ENCODE data around the gene SPATA22. TPM values are rescaled to one million over a fixed set of nuclear protein-coding genes. Genes with fewer than 3 reads are reported as not detected.
"Not testable (repeated sequence)": the region's sequence is repeated elsewhere in the genome, so short reads cannot be mapped to it uniquely, and the experiment has no call there.

The SPATA22 gene
- total and polyA plus RNA-seq, 2 donors = 0.33 to 0.46 TPM

DNA sequence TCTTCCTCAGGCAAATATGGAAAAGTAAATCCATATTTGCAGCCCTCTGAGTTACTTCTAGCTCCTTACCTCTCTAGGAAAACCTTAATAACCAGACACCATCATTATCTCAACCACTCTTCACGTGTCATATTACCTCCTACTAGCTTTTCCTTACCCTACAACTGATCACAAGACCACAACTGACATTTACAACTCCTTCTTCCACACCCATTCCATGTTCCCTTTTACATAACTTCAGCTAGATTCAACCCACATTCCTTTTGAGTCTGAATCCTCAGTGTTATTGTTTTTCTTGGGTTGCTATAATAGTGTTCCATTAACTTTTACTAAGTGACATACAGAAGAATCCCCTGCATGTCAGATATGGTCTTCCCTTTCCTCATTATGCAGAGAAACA lies 33.3 kb downstream of the SPATA22 start:
- whole genome bisulfite sequencing = 81% methylated on average over 1 of the region's 1 CpG
- H3K36me3 ChIP-seq (ENCODE audit: control insufficient read depth in 2 of 2, insufficient read depth in 2 of 2, low read length in 1 of 2) = no peaks in the 10 kb centered on the region
- H3K9me3 ChIP-seq (ENCODE audit: control insufficient read depth in 2 of 2, insufficient read depth in 1 of 2, low read length in 1 of 2) = no peaks in the 10 kb centered on the region
- no peak for DNase-seq (ENCODE audit: low read depth in 6 of 9, low spot score in 9 of 9)
- no peaks in the 10 kb centered on the region for H3K4me1 ChIP-seq (ENCODE audit: control insufficient read depth in 2 of 2, insufficient read depth in 2 of 2, low read length in 2 of 2)
- H3K27ac ChIP-seq (ENCODE audit: low read depth in 1 of 2, low read length in 1 of 2) = no peak overlapping the region
- H3K27me3 ChIP-seq (ENCODE audit: control insufficient read depth in 2 of 2, insufficient read depth in 1 of 2, low read length in 1 of 2) = no peaks in the 10 kb centered on the region
- no peak overlapping the region for H3K4me3 ChIP-seq (ENCODE audit: low read length in 2 of 2)

DNA sequence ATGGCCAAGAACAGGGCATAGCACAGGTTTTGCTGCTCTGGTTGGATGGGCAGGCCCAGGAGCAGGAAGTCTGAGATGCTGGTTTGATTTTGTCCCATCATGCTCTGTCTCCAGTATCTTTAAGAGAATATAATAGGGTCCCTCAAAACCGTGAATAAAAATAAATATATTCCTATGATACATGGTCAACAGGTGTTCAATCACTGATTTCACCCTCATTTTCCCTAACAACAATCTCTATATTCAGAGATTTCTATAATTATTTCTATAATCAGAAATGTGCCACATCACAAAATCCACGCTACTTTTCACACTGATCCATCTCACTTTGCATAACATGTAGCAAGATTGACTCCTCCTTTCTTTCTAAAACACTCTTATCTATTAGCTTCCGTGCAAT lies 37.9 kb downstream of the SPATA22 start, which contains the start of gene OR1E2:
Gene OR1E2 (minus strand): TSS at position 101 of the 400 bp plus-strand sequence. CDS start 0 bp downstream, at position 101.
- no peak within 1 kb of the TSS for H3K27ac ChIP-seq (ENCODE audit: low read depth in 1 of 2, low read length in 1 of 2)
- H3K27me3 ChIP-seq (ENCODE audit: control insufficient read depth in 2 of 2, insufficient read depth in 1 of 2, low read length in 1 of 2) = no peaks in the 10 kb centered on the region
- no peak within 1 kb of the TSS for H3K4me3 ChIP-seq (ENCODE audit: low read length in 2 of 2)
- DNase-seq (ENCODE audit: low read depth in 6 of 9, low spot score in 9 of 9) = no peak
- no peaks in the 10 kb centered on the region for H3K9me3 ChIP-seq (ENCODE audit: control insufficient read depth in 2 of 2, insufficient read depth in 1 of 2, low read length in 1 of 2)
- no peaks in the 10 kb centered on the region for H3K4me1 ChIP-seq (ENCODE audit: control insufficient read depth in 2 of 2, insufficient read depth in 2 of 2, low read length in 2 of 2)
- H3K36me3 ChIP-seq (ENCODE audit: control insufficient read depth in 2 of 2, insufficient read depth in 2 of 2, low read length in 1 of 2) = no peaks in the 10 kb centered on the region
- 86% methylated on average over 3 of the region's 3 CpGs for WGBS

DNA sequence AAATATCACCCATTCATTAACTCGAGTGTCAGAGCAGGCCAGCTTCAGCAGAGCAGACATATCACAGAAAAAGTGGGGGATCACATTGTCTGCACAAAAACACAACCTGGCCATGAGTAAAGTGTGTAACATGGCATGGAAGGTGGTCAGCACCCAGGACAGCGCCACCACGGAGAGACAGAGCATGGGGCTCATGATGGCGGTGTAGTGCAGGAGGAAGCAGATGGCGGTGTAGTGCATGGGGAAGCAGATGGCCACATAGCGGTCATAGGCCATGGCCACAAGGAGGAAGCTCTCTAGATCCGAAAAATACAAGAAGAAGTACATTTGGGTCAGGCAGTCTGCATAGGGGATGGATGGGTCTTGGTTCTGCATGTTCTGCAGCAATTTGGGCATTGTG lies 38.4 kb downstream of the SPATA22 start:
- H3K36me3 ChIP-seq (ENCODE audit: control insufficient read depth in 2 of 2, insufficient read depth in 2 of 2, low read length in 1 of 2); H3K27me3 ChIP-seq (ENCODE audit: control insufficient read depth in 2 of 2, insufficient read depth in 1 of 2, low read length in 1 of 2); H3K4me1 ChIP-seq (ENCODE audit: control insufficient read depth in 2 of 2, insufficient read depth in 2 of 2, low read length in 2 of 2); H3K4me3 ChIP-seq (ENCODE audit: low read length in 2 of 2); H3K27ac ChIP-seq (ENCODE audit: low read depth in 1 of 2, low read length in 1 of 2); H3K9me3 ChIP-seq (ENCODE audit: control insufficient read depth in 2 of 2, insufficient read depth in 1 of 2, low read length in 1 of 2): not testable (repeated sequence)
- WGBS = 14% methylated on average over 7 of the region's 7 CpGs
- DNase-seq (ENCODE audit: low read depth in 6 of 9, low spot score in 9 of 9) = peak in 2 of 9 donors; percentile 2 to 3

DNA sequence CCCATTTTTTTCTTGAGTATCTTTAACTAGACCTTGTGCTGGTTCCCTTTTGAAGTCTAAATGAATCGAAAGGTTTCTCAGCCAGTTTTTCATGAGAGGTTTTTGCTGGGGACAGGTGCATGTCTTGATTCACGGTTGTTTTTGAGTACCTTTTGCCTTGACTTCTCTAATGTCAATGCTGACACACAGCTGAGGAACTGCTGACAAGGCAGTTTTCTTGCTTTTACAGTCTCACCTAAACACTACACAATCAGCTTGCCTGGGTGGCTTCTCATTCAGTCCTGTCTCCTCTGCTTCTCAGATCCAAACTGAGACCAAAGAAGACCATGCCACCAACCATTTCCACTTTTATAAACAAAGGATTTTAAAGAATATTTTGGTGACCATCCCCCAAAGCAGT lies 53.4 kb downstream of the SPATA22 start:
- Histone ChIP-seq H3K4me3 (ENCODE audit: low read length in 2 of 2) (no peak overlapping the region), H3K36me3 (ENCODE audit: control insufficient read depth in 2 of 2, insufficient read depth in 2 of 2, low read length in 1 of 2) (no peaks in the 10 kb centered on the region), H3K27ac (ENCODE audit: low read depth in 1 of 2, low read length in 1 of 2) (no peak overlapping the region), H3K9me3 (ENCODE audit: control insufficient read depth in 2 of 2, insufficient read depth in 1 of 2, low read length in 1 of 2) (no peaks in the 10 kb centered on the region), H3K27me3 (ENCODE audit: control insufficient read depth in 2 of 2, insufficient read depth in 1 of 2, low read length in 1 of 2) (no peaks in the 10 kb centered on the region), H3K4me1 (ENCODE audit: control insufficient read depth in 2 of 2, insufficient read depth in 2 of 2, low read length in 2 of 2) (no peaks in the 10 kb centered on the region)
- 90% methylated on average over 2 of the region's 2 CpGs for WGBS
- DNase-seq (ENCODE audit: low read depth in 6 of 9, low spot score in 9 of 9) = no peak

- H3K9me3 ChIP-seq (ENCODE audit: control insufficient read depth in 2 of 2, insufficient read depth in 1 of 2, low read length in 1 of 2) = no peaks in the 10 kb centered on the region
- H3K27me3 ChIP-seq (ENCODE audit: control insufficient read depth in 2 of 2, insufficient read depth in 1 of 2, low read length in 1 of 2) = no peaks in the 10 kb centered on the region
- 90% methylated on average over 5 of the region's 5 CpGs for WGBS
- H3K27ac ChIP-seq (ENCODE audit: low read depth in 1 of 2, low read length in 1 of 2) = no peak overlapping the region
- no peak overlapping the region for H3K4me3 ChIP-seq (ENCODE audit: low read length in 2 of 2)
- H3K4me1 ChIP-seq (ENCODE audit: control insufficient read depth in 2 of 2, insufficient read depth in 2 of 2, low read length in 2 of 2) = no peaks in the 10 kb centered on the region
- DNase-seq (ENCODE audit: low read depth in 6 of 9, low spot score in 9 of 9) = no peak
- H3K36me3 ChIP-seq (ENCODE audit: control insufficient read depth in 2 of 2, insufficient read depth in 2 of 2, low read length in 1 of 2) = no peaks in the 10 kb centered on the region
Observed at GRCh38 chr17:3415610-3416009, 56.0 kb downstream of the SPATA22 start.

- H3K27ac ChIP-seq (ENCODE audit: low read depth in 1 of 2, low read length in 1 of 2); H3K4me1 ChIP-seq (ENCODE audit: control insufficient read depth in 2 of 2, insufficient read depth in 2 of 2, low read length in 2 of 2); H3K9me3 ChIP-seq (ENCODE audit: control insufficient read depth in 2 of 2, insufficient read depth in 1 of 2, low read length in 1 of 2); H3K27me3 ChIP-seq (ENCODE audit: control insufficient read depth in 2 of 2, insufficient read depth in 1 of 2, low read length in 1 of 2); H3K36me3 ChIP-seq (ENCODE audit: control insufficient read depth in 2 of 2, insufficient read depth in 2 of 2, low read length in 1 of 2); DNase-seq (ENCODE audit: low read depth in 6 of 9, low spot score in 9 of 9); H3K4me3 ChIP-seq (ENCODE audit: low read length in 2 of 2): not testable (repeated sequence)
- 28% methylated on average over 3 of the region's 16 CpGs for WGBS
Observed at GRCh38 chr17:3412216-3412615, 59.4 kb downstream of the SPATA22 start.

GRCh38 chr17:3411070-3411469 lies 60.5 kb downstream of the SPATA22 start, which contains the start of gene OR3A3:
TSS of gene OR3A3 (plus strand) at chr17:3411370.
- WGBS = 86% methylated on average over 3 of the region's 3 CpGs
- no peaks in the 10 kb centered on the region for H3K27me3 ChIP-seq (ENCODE audit: control insufficient read depth in 2 of 2, insufficient read depth in 1 of 2, low read length in 1 of 2)

DNA sequence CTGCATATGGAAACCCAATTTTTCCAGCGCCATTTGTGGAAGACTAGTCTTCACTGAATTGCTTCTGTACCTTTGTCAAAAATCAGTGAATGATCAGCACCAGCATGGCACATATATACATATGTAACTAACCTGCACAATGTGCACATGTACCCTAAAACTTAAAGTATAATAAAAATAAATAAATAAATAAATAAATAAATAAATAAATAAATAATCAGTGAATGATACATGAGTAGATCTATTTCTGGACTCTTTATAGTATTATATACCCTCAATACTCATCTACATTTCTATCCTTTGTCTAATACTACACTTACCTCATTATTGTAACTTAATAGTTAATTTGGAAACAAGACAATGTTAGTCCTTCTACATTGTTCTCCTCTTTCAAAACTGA lies 67.8 kb downstream of the SPATA22 start:
- H3K27ac ChIP-seq (ENCODE audit: low read depth in 1 of 2, low read length in 1 of 2); DNase-seq (ENCODE audit: low read depth in 6 of 9, low spot score in 9 of 9); H3K4me3 ChIP-seq (ENCODE audit: low read length in 2 of 2); H3K4me1 ChIP-seq (ENCODE audit: control insufficient read depth in 2 of 2, insufficient read depth in 2 of 2, low read length in 2 of 2); H3K27me3 ChIP-seq (ENCODE audit: control insufficient read depth in 2 of 2, insufficient read depth in 1 of 2, low read length in 1 of 2); H3K36me3 ChIP-seq (ENCODE audit: control insufficient read depth in 2 of 2, insufficient read depth in 2 of 2, low read length in 1 of 2); H3K9me3 ChIP-seq (ENCODE audit: control insufficient read depth in 2 of 2, insufficient read depth in 1 of 2, low read length in 1 of 2): not testable (repeated sequence)
- WGBS = 75% methylated on average over 1 of the region's 1 CpG

More at GRCh38 chr17:3411070-3411469, 60.5 kb downstream of the SPATA22 start, which contains the start of gene OR3A3:
- Histone ChIP-seq H3K4me1 (ENCODE audit: control insufficient read depth in 2 of 2, insufficient read depth in 2 of 2, low read length in 2 of 2) (no peaks in the 10 kb centered on the region), H3K4me3 (ENCODE audit: low read length in 2 of 2) (no peak within 1 kb of the TSS), H3K27ac (ENCODE audit: low read depth in 1 of 2, low read length in 1 of 2) (no peak within 1 kb of the TSS), H3K9me3 (ENCODE audit: control insufficient read depth in 2 of 2, insufficient read depth in 1 of 2, low read length in 1 of 2) (no peaks in the 10 kb centered on the region), H3K36me3 (ENCODE audit: control insufficient read depth in 2 of 2, insufficient read depth in 2 of 2, low read length in 1 of 2) (no peaks in the 10 kb centered on the region)
- DNase-seq (ENCODE audit: low read depth in 6 of 9, low spot score in 9 of 9) = no peak

DNA sequence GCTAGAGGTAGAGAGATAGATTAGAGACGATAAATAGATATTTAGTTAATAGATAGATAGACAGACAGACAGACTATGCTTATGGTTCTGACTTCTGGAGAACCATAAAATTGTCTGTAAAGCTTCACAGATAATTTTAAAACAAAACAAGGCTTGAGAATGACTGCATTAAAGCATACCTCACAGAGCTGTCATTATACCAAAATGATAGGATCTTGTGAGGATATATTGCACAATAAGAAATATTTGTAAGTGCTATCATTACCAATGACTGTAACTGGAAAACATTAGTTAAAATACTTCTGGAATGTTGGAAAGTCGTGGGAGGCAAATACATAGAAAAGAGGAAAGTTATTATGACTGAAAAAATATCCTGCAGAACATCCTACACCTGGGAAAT lies 69.8 kb downstream of the SPATA22 start:
- Histone ChIP-seq H3K4me1 (ENCODE audit: control insufficient read depth in 2 of 2, insufficient read depth in 2 of 2, low read length in 2 of 2) (no peaks in the 10 kb centered on the region), H3K36me3 (ENCODE audit: control insufficient read depth in 2 of 2, insufficient read depth in 2 of 2, low read length in 1 of 2) (no peaks in the 10 kb centered on the region), H3K4me3 (ENCODE audit: low read length in 2 of 2) (no peak overlapping the region), H3K27ac (ENCODE audit: low read depth in 1 of 2, low read length in 1 of 2) (no peak overlapping the region), H3K9me3 (ENCODE audit: control insufficient read depth in 2 of 2, insufficient read depth in 1 of 2, low read length in 1 of 2) (no peaks in the 10 kb centered on the region), H3K27me3 (ENCODE audit: control insufficient read depth in 2 of 2, insufficient read depth in 1 of 2, low read length in 1 of 2) (no peaks in the 10 kb centered on the region)
- WGBS = 64% methylated on average over 2 of the region's 2 CpGs
- no peak for DNase-seq (ENCODE audit: low read depth in 6 of 9, low spot score in 9 of 9)

DNA sequence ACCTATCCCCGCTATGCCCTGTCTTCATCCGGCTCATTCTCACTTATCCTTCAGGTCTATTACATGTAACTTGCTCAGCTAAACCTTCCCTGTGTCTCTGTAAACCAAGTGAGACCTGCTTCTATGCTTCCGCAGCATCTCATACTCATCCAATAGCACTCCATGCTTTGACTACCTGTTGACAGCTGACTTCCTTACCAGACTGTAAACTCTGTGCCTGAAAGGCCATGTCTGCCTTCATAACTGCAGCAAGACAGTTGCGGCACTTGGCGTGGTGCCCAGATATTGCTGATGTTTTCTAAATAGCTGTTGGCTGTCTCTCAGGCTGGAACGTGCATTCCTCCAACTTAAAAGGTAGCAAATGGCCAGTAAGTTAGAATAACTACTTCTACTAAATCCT lies 71.6 kb downstream of the SPATA22 start:
- DNase-seq (ENCODE audit: low read depth in 6 of 9, low spot score in 9 of 9) = no peak
- H3K9me3 ChIP-seq (ENCODE audit: control insufficient read depth in 2 of 2, insufficient read depth in 1 of 2, low read length in 1 of 2) = no peaks in the 10 kb centered on the region
- WGBS = 83% methylated on average over 6 of the region's 6 CpGs

More for the DNA sequence above, 71.6 kb downstream of the SPATA22 start:
- Histone ChIP-seq H3K4me1 (ENCODE audit: control insufficient read depth in 2 of 2, insufficient read depth in 2 of 2, low read length in 2 of 2) (no peaks in the 10 kb centered on the region), H3K27ac (ENCODE audit: low read depth in 1 of 2, low read length in 1 of 2) (no peak overlapping the region), H3K27me3 (ENCODE audit: control insufficient read depth in 2 of 2, insufficient read depth in 1 of 2, low read length in 1 of 2) (no peaks in the 10 kb centered on the region), H3K36me3 (ENCODE audit: control insufficient read depth in 2 of 2, insufficient read depth in 2 of 2, low read length in 1 of 2) (no peaks in the 10 kb centered on the region), H3K4me3 (ENCODE audit: low read length in 2 of 2) (no peak overlapping the region)

All from thymus (tissue), 11 donors.